GM21360 (cell line): ENCODE data around the gene USP13.
A peak's percentile ranks its signal among the peaks of the same experiment; 100 is the strongest.

Experiments
- ATAC-seq: cut with Tn5 transposase; IDR thresholded peaks from one replicate; pipeline ENCODE4 v1.9.1; 2021; ENCODE audit warnings: mild to moderate bottlenecking, moderate library complexity; ENCODE audit not compliant: unreplicated experiment

Gene USP13

DNA sequence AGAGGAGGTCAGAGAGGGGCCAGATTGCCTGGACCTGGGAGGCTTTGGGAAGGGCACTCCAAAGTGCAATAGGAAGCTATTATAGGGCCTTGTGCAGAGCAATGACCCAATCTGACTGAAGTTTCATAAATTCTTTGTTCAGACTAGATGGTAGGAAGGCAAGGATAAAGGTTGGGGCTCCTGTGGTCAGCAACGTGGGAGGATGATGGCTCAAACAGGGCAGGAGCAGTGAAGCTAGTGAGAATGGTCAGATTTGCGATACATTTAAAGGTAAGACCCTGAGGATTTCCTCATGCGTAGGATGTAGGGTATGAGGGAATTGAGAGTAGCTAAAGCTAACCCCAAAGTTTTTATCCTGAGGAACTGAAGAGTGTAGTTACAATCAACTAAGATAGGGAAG, 139.0 kb downstream of the USP13 start:
- no peak for ATAC-seq

DNA sequence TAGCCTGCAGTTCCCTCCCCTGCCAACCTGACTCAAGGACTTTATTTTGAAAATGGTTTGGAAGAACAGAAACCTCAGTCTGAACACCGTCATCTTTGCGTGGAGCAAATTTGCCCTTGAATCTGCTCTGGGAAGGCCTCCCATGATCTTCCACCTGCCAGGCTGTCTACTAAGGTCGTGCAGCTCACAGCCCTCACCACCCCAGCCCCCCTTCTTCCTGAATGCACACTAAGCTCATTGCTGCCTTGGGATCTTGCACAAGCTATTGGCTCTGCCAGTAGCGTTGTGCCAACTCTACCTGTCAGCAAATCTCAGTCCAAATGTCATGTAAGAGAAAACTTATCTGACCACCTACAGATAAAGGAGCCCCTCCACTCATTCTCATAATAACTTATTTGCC, 141.5 kb downstream of the USP13 start:
- ATAC-seq, result no peak

DNA sequence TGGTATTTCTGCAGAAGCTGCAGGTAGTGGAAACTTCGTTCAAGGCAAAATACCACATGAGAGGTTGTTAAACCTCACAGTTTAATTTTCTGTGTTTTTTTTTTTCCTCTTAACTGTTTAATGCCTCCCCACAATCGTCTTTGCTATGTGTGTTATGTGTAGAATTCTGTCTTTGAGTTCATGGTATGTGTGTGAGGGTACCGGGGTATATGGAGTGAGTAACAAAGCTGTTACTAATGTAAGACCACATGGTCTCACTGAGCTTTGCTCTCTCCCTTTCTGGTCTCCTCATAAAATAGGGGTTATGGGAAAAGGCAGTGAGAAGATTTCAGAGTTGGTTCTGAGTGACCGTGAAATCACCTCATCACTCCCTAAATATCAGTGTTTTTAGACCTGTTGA, 143.6 kb downstream of the USP13 start:
- no peak for ATAC-seq

DNA sequence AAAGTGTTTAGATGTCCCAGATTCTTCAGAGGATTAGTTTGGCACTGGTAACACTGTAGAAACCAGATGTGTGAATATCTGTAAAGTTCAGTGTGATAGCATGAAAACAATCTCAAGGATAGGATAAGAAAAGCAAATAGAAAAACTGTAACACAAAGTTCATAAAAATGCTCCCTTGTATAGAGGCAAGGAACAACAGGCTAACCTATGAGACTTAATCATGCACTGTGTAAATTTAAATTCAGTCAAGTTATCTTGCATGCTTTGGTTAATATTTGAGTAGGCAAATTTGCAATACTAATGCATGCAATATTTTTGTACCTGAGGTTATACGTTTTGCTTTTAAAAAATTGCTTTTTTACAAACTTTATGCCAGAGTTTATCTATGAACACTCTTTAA, 144.4 kb downstream of the USP13 start:
- no peak for ATAC-seq

DNA sequence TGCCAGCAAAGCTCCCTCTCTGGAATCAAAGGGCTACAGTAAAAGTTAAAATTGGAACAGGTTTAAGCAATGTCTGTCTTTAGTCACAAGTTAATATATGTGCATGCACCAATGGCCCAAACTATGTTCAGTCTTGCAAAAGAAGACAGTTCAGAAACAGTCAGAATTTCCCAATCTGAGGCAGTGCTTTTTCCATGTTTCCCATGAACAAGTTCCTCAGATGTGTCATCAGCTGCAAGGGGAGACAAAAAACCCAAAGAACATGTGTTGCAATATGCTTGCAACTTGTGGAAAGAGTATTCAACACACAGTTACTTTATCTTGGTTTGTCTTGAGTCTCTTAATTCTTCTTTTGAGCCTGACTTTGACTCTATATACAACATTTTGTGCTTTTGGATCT, 148.4 kb downstream of the USP13 start:
- no peak for ATAC-seq

DNA sequence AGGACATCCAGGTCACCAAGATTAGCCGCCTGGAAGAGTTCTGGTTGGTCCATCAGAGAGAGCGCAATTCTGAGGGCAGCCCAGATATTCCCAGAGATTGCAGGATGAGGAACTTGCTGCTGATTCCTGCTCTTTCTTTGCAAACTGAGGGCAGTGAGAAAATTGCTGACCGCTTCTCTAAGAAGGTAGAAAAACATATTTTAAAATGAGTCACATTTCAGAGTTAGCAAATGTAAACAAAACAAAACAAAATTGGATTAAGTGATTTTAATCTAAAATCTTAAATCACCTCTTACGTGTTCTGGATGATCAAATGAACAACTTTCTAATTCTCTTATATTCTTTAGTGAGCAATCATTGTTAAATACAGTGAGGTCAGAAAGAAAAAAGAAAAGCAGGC, 149.0 kb downstream of the USP13 start:
- ATAC-seq, result no peak

- ATAC-seq, result no peak
These were observed 153.3 kb downstream of the USP13 start for GRCh38 chr3:179806177-179806576.

GRCh38 chr3:179807588-179807987, 154.7 kb downstream of the USP13 start:
- no peak for ATAC-seq

GRCh38 chr3:179809639-179810038, 156.8 kb downstream of the USP13 start:
- ATAC-seq, result no peak

GRCh38 chr3:179811321-179812095, 158.7 kb downstream of the USP13 start:
- peak; percentile 91 for ATAC-seq

- ATAC-seq, result no peak
These were observed 159.2 kb downstream of the USP13 start for GRCh38 chr3:179812096-179812382.

- no peak for ATAC-seq
These were observed 166.5 kb downstream of the USP13 start for GRCh38 chr3:179819379-179819778.

DNA sequence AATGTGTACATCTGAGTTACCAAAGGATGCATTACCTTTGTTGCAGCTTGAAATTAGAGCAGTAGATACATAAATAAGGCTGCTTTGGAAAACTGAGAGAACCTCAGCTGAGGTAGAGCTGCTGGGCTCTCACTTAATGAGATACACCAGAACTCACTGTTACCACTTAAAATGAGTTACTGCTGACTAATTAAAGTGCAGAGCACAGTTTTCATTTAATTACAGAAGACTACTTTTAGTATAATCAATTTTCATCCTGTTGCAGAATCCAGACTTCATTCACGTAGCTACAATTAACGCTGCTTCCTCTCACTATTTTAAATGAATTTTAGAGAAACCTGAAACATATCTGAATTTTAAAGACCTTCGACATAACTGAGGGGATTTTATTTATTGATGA, 169.5 kb downstream of the USP13 start:
- ATAC-seq, result no peak

DNA sequence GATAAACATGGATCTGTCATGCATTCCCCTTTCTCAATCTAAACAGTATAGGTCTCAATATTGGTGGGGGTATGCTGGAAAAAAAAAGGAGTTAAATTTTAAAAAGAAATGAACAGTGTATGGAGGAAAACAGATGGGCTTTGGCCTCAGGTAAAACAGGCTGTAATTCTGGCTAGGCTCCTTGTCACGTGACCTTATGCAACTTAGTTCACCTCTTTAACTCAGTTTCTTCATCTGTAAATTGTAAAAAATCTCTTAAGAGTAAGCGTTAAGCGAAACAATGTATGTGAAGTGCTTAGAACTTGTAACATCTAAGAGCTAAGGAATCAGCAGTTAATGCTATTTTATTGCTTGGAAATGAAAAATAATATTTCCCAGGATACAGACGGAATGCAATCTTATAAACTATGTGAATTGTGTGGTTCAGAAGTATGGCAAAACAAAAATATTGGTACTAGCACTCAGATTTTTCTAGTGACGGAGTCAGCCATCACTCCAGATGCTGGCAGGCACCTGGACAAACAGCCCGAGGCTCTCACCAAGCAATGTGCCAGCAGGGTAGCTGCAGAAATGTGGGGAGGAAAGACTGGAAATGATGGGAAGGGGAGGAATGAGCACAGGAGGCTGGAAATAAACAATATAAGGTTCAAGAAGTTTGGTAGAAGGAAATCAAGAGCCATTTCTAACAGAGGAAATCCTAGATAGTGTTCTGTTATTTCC, 172.8 kb downstream of the USP13 start:
- no peak for ATAC-seq

- no peak for ATAC-seq
These were observed 173.4 kb downstream of the USP13 start for GRCh38 chr3:179826247-179826637.

DNA sequence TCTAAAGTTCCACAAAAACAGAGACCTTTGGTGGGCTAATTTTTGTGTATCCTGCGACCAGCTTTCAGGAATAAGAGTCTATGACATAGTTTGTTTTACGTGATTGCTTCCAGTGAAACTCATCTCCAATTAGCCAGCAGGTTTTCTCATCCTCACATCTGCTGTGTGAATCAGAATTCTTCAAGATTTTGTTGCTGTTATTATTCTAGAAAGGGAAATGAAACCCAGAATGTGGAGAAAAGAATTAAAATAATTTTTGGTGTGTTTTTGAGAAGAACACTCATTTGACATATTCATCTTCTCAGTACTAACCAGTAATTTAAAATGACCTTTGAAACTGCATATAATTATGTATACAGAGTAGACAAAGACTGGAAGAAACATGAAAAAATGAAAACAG, 175.9 kb downstream of the USP13 start:
- no peak for ATAC-seq

- ATAC-seq, result no peak
These were observed 176.6 kb downstream of the USP13 start for GRCh38 chr3:179829401-179829800.

GRCh38 chr3:179832333-179832854, 179.6 kb downstream of the USP13 start:
- ATAC-seq, result no peak

DNA sequence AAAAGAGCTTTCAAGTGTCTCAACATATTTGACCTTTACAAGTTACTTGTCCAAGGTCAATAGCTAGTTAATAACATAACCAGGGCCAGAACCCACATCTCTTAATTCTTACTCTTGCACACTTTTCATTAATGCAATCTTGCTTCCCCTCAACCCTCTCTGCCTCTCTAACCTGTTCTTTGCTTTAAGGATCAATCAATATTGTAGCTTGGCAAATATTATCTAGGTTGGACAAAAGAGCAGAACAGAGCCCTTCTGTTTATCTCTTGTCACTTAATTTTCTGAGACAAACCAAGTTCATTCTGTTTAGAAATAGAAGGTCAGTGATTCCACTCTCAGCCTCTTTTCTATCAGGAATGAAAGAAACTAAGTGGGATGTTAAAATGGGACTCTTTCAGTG, 180.5 kb downstream of the USP13 start:
- ATAC-seq, result no peak

- ATAC-seq, result no peak
These were observed 184.5 kb downstream of the USP13 start for GRCh38 chr3:179837374-179837773.
